GM18520 (cell line): Measurements from ENCODE around the gene AMELX.

Experiments used
- ATAC-seq: cut with Tn5 transposase; IDR thresholded peaks from one replicate; pipeline ENCODE4 v1.9.1; 2021; ENCODE audit not compliant: unreplicated experiment

Gene AMELX

GRCh38 chrX:11293113-11293512, at the start of gene AMELX:
TSS of gene AMELX (plus strand) at chrX:11293413. CDS start at chrX:11294789, 1,376 bp downstream.
- ATAC-seq, result no peak

- no peak for ATAC-seq
These were observed 48.6 kb upstream of the AMELX start for GRCh38 chrX:11244636-11245035.

- no peak for ATAC-seq
These were observed 38.6 kb upstream of the AMELX start for GRCh38 chrX:11254417-11255109.

DNA sequence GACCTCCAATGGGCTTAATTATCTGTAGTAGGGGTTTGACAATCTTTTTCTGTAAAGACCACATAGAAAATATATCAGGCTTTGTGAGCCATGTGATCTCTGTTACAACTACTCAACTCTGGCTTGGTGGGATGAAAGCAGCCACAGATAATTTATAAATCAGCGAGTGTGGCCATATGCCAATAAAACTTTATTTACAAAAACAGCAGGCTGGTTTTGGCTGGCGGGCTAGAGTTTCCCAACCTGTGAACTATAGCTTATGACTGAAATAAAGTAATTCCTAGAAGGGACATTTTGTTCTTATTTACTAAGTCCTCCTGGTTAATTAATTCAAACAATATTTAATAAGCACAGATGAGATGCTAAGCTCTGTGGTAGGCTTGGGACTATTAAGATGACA, 35.9 kb upstream of the AMELX start:
- ATAC-seq, result no peak

DNA sequence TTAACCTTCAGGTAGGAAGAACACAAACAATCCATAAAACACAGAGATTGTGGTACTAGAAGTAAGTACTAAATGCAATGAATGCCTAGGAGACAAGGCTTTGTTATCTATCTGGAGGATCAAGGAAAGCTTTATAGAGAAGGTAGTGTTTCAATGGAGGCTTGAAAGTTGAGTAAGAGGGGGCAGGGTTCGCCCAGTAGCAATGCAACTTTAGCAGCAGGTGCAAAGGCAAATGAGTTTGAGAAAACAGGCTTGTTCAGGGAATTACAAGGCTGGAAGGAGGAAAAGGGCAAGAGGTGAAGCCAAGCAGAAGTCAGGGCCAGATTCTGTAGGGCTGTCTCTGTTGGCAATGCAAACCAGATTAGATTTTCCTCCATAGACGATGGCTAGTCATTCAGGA, 35.5 kb upstream of the AMELX start:
- no peak for ATAC-seq

GRCh38 chrX:11259437-11259836, 33.8 kb upstream of the AMELX start:
- ATAC-seq, result no peak

DNA sequence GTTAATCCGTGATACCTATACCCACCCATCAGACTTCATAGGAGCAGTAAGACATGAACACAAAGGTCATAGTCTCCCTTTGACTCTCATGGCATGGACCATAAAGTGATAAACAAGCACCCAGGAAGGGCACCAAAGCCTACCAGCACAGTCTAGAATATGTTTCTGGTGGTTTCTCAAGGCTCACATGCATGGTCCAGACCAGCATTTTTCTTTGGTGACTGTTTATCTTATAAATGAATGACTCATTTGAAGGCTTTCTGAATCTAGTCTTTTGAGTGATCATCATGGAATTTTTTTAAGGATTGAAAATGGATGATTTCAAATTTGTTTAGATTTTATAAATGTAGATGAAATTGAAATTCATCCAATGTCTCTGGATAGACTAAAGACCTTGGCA, 32.0 kb upstream of the AMELX start:
- no peak for ATAC-seq

- no peak for ATAC-seq
These were observed 28.3 kb upstream of the AMELX start for GRCh38 chrX:11264925-11265324.

DNA sequence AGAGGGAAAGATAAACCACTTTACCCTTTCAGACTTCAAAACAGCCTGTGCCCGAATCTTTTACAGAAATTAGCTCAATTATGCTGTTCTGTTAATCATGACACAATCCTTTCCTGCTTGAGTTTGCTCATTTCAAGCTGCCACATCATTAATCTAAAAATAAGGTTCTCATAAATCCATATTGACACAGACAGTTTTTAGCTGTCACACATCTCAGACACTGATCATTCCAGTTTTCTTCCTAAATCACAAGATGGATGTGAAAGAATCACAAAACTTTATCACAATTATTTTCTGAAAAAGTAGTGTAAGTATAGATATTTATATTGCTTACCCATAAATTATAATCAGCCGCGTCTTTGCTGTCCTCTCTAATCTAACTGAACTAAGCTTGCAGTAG, 27.9 kb upstream of the AMELX start:
- no peak for ATAC-seq

GRCh38 chrX:11266573-11267003, 26.6 kb upstream of the AMELX start:
- no peak for ATAC-seq

- no peak for ATAC-seq
These were observed 25.8 kb upstream of the AMELX start for GRCh38 chrX:11267425-11267824.

DNA sequence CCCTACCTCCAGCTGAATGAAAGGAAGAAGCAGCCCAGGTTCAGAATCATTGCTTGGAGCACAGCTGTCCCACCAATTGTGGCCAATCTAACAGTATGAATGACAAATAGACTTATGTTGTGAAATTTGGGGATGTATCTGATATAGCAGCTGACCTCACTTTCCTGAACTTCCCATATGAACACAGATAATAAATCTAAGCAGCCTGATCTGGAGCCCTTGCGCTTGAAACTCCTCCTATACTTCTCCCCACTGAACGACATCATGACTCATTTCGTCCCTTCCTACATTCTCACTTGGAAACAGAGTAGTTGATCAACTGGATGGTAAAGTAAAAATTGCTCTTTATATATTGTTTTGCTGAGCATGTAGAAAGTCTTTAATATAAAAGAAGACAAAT, 24.2 kb upstream of the AMELX start:
- ATAC-seq, result no peak

DNA sequence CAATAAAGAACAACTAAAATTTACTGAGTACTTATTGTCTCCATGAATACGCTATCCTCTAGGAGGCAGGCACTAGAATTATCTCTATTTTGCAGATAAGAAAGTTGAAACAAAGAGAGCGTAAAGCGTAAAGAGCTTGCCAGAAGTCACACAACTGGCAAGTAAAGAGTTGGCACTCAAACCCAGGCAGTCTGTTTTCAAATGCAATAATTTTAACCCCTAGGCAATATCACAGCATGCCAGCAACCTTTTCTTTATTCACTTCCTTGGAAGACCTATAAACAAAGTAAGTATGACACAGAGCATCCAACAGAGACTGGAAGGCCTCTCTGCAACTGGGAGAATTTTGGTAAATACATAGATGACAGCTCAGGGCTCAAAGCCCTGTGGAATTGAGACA, 23.2 kb upstream of the AMELX start:
- no peak for ATAC-seq

DNA sequence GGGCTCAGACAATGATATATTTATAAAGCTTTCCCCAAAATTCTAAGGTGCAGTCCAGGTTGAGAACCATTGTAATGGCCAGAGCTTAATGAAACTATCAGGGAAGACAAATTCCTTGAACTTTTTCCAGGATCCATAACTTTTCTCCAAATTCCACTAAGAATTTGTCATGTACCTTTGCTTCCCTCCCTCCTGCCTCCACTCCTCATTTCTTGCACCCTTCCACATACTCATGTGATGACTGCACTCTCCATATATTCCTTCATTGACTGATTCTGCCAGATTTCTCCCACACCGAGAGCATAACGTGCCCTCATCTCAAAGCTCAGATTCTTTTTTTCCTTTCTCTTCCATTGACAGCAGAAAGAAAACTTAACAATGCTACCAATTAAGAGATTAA, 20.9 kb upstream of the AMELX start:
- no peak for ATAC-seq

GRCh38 chrX:11272863-11273262, 20.4 kb upstream of the AMELX start:
- ATAC-seq, result no peak

- ATAC-seq, result no peak
These were observed 19.7 kb upstream of the AMELX start for GRCh38 chrX:11273544-11273943.

- ATAC-seq, result no peak
These were observed 11.2 kb upstream of the AMELX start for GRCh38 chrX:11282043-11282442.

DNA sequence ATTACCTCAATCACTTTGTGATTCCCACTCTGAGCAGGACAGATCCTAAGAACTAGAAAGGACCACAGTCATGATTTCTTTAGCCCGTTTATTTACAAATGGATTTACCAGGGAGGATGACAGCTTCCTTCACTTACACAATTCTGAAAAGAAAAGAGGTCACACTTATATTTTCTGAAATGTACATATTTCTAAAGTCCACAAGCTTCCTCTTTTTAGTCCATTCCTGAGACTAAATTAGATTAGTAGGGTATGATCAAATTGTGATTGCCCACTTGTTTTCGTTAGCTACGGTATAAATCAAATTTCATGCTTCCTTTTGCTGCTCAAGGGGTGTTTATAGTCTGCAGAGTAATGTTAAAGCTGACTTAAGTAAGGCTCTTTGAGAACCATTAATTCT, 7.6 kb upstream of the AMELX start:
- no peak for ATAC-seq

- ATAC-seq, result no peak
These were observed 5.7 kb upstream of the AMELX start for GRCh38 chrX:11287505-11287904.

DNA sequence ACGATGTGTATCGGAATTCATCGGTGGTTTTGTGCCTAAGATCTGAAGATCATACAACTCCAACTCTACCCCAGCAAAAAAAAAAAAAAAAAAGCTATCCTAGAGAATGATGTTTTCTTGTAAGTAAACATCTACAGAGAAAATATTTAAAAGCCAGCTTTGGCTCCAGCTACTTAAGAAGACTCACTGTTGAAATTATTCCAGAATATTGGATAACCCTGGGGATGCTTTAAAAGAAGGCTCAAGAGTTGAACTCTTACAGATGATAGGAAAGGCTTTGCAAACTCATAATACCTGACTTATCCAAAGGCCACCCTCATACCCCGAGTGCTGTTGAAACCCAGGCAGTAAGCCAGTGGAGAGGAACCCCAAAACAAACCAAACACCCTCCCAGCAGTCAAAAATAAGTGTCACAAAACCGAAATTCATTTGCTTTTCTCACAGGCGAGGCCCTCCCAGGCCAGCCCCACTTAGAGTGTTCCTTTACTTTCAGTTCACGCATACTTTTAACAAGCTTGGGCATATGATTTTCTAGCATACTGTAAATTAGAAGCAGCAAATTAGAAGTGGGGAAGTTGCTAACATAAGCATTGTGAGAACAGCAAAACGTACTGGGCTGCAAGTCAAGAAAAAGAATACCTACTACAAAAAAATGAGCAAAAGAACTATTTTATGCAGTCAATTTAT, 2.7 kb upstream of the AMELX start:
- no peak for ATAC-seq

DNA sequence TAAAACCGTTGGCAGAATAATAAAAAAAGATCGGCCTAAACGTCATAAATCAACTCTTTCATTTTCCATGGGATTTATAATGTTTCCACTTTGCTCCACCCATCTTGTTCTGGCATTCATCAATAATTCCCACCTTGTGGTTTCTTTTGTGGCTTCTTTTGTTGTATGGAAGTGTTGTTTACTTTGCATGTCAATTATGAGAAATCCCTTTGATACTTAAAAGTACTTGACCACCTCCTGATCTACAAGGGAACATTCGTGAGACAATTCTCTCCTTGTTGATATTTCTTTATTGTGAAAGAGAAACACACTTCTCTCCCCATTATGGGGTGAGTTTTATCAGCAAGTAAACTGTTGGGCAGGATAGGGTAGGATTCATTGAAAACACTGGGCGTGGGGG, 2.8 kb downstream of the AMELX start:
- no peak for ATAC-seq

- ATAC-seq, result no peak
These were observed 5.4 kb downstream of the AMELX start for GRCh38 chrX:11298600-11298999.

GRCh38 chrX:11304829-11305228, 11.6 kb downstream of the AMELX start:
- no peak for ATAC-seq
